SK-N-SH treated with all-trans-retinoic acid at 6 μM for 48 hours (cell line): ENCODE results near the gene MARCKS.

Source experiments
- ATAC-seq: fragments of 200-7000 bp; cut with Tn5 transposase; 3 replicates; pipeline ENCODE4 v1.9.1; 2020; ENCODE audit warnings: mild to moderate bottlenecking, moderate library complexity
- ARNTL ChIP-seq: fragments of 450-650 bp; formaldehyde crosslinking; IDR thresholded peaks from 2 replicates; pipeline ENCODE4 v1.5.0; 2020; ENCODE audit warnings: low read depth, mild to moderate bottlenecking, moderate library complexity, borderline replicate concordance
- BACH2 ChIP-seq: fragments of 250-450 bp; sonication (Bioruptor Pico); IDR thresholded peaks from 2 replicates; pipeline ENCODE4 v1.9.0; 2021; ENCODE audit warnings: mild to moderate bottlenecking, borderline replicate concordance
- CSDC2 ChIP-seq: fragments of 250-450 bp; sonication (Bioruptor Pico); IDR thresholded peaks from 2 replicates; pipeline ENCODE4 v1.5.0; 2020; ENCODE audit warnings: mild to moderate bottlenecking, moderate library complexity
- CSRNP3 ChIP-seq: fragments of 250-450 bp; sonication (Bioruptor Pico); IDR thresholded peaks from 2 replicates; pipeline ENCODE4 v1.5.1; 2021; ENCODE audit warnings: mild to moderate bottlenecking, moderate library complexity
- ESRRG ChIP-seq: fragments of 250-450 bp; sonication (Bioruptor Pico); IDR thresholded peaks from 2 replicates; pipeline ENCODE4 v1.6.1; 2021; ENCODE audit warnings: mild to moderate bottlenecking
- ISL1 ChIP-seq: fragments of 250-450 bp; sonication (Bioruptor Pico); IDR thresholded peaks from 2 replicates; pipeline ENCODE4 v2.1.2; 2022; ENCODE audit warnings: mild to moderate bottlenecking, moderate library complexity
- OSR1 ChIP-seq: fragments of 250-450 bp; sonication (Bioruptor Pico); IDR thresholded peaks from 2 replicates; pipeline ENCODE4 v1.8.0; 2022; ENCODE audit warnings: moderate library complexity, mild to moderate bottlenecking, inconsistent platforms
- POU6F1 ChIP-seq: fragments of 250-450 bp; sonication (Bioruptor Pico); IDR thresholded peaks from 2 replicates; pipeline ENCODE4 v1.8.0; 2021; ENCODE audit warnings: low read depth, mild to moderate bottlenecking, moderate library complexity, borderline replicate concordance
- RARB ChIP-seq: fragments of 250-450 bp; sonication (Bioruptor Pico); IDR thresholded peaks from 2 replicates; pipeline ENCODE4 v1.8.0; 2021; ENCODE audit warnings: mild to moderate bottlenecking, moderate library complexity
- SNAI2 ChIP-seq: fragments of 250-450 bp; sonication (Bioruptor Pico); IDR thresholded peaks from 2 replicates; pipeline ENCODE4 v1.5.0; 2020; ENCODE audit warnings: mild to moderate bottlenecking, moderate library complexity
- TCF4 ChIP-seq: fragments of 250-450 bp; sonication (Bioruptor Pico); IDR thresholded peaks from 2 replicates; pipeline ENCODE4 v1.8.0; 2021; ENCODE audit warnings: mild to moderate bottlenecking, moderate library complexity, borderline replicate concordance
- TOX ChIP-seq: fragments of 250-450 bp; sonication (Bioruptor Pico); IDR thresholded peaks from 2 replicates; pipeline ENCODE4 v1.8.0; 2021; ENCODE audit warnings: mild to moderate bottlenecking, moderate library complexity, borderline replicate concordance
- ZC3H10 ChIP-seq: fragments of 250-450 bp; sonication (Bioruptor Pico); IDR thresholded peaks from 2 replicates; pipeline ENCODE4 v1.5.1; 2021; ENCODE audit warnings: mild to moderate bottlenecking, moderate library complexity
- ZFP30 ChIP-seq: fragments of 450-650 bp; formaldehyde crosslinking; IDR thresholded peaks from 2 replicates; pipeline ENCODE4 v1.5.0; 2022; ENCODE audit warnings: mild to moderate bottlenecking, moderate library complexity
- ZNF565 ChIP-seq: fragments of 450-650 bp; formaldehyde crosslinking; conservative IDR thresholded peaks from 2 replicates; pipeline ENCODE4 v1.5.0; 2020; ENCODE audit warnings: low read depth, mild to moderate bottlenecking, moderate library complexity
- ZNF70 ChIP-seq: fragments of 450-650 bp; formaldehyde crosslinking; IDR thresholded peaks from 2 replicates; pipeline ENCODE4 v1.5.0; 2020; ENCODE audit warnings: mild to moderate bottlenecking, moderate library complexity
- ZNF8 ChIP-seq: fragments of 450-650 bp; formaldehyde crosslinking; IDR thresholded peaks from 2 replicates; pipeline ENCODE4 v1.5.0; 2020; ENCODE audit warnings: mild to moderate bottlenecking, moderate library complexity
- TF ChIP-seq, protein P1 (sequence below): fragments of 250-450 bp; sonication (Bioruptor Pico); IDR thresholded peaks from 2 replicates; pipeline ENCODE4 v1.8.0; 2020; ENCODE audit warnings: mild to moderate bottlenecking, moderate library complexity, borderline replicate concordance

Gene MARCKS

GRCh38 chr6:113853252-113853651 is 3.9 kb upstream of the MARCKS start (continued):
- TF ChIP-seq POU6F1 (CRISPR knock-in tag), result no peak
- no peak for TF ChIP-seq CSRNP3 (CRISPR knock-in tag)
- TF ChIP-seq ESRRG, result no peak

GRCh38 chr6:113854531-113855499 is 2.3 kb upstream of the MARCKS start:
- ATAC-seq, result peak; percentile 45
- no peak for TF ChIP-seq ESRRG
- TF ChIP-seq ZFP30, result no peak
- no peak for TF ChIP-seq ARNTL (CRISPR knock-in tag)
- no peak for TF ChIP-seq OSR1 (CRISPR knock-in tag)
- TF ChIP-seq ZNF70 (CRISPR knock-in tag), result no peak
- TF ChIP-seq RARB (CRISPR knock-in tag), result no peak
- TF ChIP-seq, protein P1, sequence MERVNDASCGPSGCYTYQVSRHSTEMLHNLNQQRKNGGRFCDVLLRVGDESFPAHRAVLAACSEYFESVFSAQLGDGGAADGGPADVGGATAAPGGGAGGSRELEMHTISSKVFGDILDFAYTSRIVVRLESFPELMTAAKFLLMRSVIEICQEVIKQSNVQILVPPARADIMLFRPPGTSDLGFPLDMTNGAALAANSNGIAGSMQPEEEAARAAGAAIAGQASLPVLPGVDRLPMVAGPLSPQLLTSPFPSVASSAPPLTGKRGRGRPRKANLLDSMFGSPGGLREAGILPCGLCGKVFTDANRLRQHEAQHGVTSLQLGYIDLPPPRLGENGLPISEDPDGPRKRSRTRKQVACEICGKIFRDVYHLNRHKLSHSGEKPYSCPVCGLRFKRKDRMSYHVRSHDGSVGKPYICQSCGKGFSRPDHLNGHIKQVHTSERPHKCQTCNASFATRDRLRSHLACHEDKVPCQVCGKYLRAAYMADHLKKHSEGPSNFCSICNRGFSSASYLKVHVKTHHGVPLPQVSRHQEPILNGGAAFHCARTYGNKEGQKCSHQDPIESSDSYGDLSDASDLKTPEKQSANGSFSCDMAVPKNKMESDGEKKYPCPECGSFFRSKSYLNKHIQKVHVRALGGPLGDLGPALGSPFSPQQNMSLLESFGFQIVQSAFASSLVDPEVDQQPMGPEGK (CRISPR knock-in tag), result no peak
- TF ChIP-seq TOX (CRISPR knock-in tag), result no peak
- no peak for TF ChIP-seq CSDC2 (CRISPR knock-in tag)
- no peak for TF ChIP-seq ISL1
- no peak for TF ChIP-seq BACH2 (CRISPR knock-in tag)
- TF ChIP-seq ZNF565 (CRISPR knock-in tag), result no peak
- peak; percentile 98 for TF ChIP-seq ZNF8 (CRISPR knock-in tag)
- TF ChIP-seq CSRNP3 (CRISPR knock-in tag), result no peak
- TF ChIP-seq ZC3H10 (CRISPR knock-in tag), result no peak
- TF ChIP-seq SNAI2 (CRISPR knock-in tag), result 0 out of 2 replicates have a peak, but pooled peaks have one; percentile 31

DNA sequence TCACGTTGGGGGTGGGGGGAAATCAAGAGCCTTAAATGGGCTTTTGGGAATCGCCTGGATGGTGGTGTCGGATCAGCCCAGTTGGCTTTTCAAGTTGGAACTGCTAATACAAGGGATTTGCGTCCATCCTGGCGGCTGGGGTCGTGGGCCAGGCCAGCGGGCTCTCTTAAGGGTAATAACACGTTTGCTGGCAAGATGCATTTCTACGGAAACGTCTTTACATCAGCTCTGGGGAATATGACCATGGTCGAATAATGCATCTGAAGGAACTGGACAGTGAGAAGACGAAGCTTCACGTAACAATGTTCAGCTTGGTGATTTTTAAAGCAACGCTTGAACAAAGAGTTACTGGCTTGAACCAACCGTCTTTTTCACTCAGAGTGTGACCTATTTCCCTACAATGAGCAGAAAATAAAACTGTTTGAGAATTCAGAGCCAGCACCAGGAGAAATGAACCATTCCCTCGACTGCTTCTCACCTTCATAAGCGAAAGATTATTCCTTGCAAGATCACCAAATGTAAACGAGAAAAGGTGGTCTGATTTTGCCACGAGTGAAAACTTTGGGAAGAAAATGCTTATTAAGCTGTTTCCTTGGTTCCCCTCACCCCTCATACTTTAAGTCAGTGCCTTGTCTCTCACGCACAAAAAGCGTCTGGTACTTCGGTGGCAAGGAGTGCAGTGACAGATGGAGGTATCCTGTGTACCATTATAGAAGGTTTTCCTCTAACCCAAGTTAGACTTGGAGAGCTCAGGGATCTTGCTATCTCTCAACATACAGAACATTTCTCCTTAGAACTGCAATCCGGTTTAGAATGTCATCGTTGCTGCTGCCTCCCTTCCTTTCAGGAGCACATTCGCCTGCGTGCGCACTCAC is 1.4 kb upstream of the MARCKS start:
- ATAC-seq, result peak; percentile 3
- no peak for TF ChIP-seq TCF4 (CRISPR knock-in tag)
- TF ChIP-seq, protein P1 (CRISPR knock-in tag), result 0 out of 2 replicates have a peak, but pooled peaks have one; percentile 19
- no peak for TF ChIP-seq CSRNP3 (CRISPR knock-in tag)
